Fibroblast of lung (primary cell): Measurements from ENCODE around the gene METTL25. TPM values are rescaled to one million over a fixed set of nuclear protein-coding genes. Genes with fewer than 3 reads are reported as not detected.

Source experiments
- DNase-seq, 2 donors: peaks; one replicate each; pipeline versions ENCODE4 v3.0.0 to v3.0.0-alpha.2; 2010; ENCODE audit warnings: low read depth in 2 of 2
- H2AFZ ChIP-seq: 2 replicates; pipeline ENCODE4 v1.5.1; 2012; ENCODE audit warnings: low read length, control low read depth, inconsistent platforms
- H3K27ac ChIP-seq: 2 replicates; pipeline ENCODE4 v1.5.1; 2011; ENCODE audit warnings: low read length, control low read depth; ENCODE audit not compliant: insufficient read depth
- H3K27me3 ChIP-seq: 2 replicates; pipeline ENCODE4 v1.5.1; 2011; ENCODE audit warnings: mild to moderate bottlenecking, low read length; ENCODE audit not compliant: control insufficient read depth, insufficient read depth
- H3K36me3 ChIP-seq: 2 replicates; pipeline ENCODE4 v1.5.1; 2011; ENCODE audit warnings: low read length; ENCODE audit not compliant: control insufficient read depth, insufficient read depth
- H3K4me1 ChIP-seq: 2 replicates; pipeline ENCODE4 v1.5.1; 2011; ENCODE audit warnings: low read length; ENCODE audit not compliant: control insufficient read depth, insufficient read depth; ENCODE audit errors: extremely low read depth
- H3K4me2 ChIP-seq: 2 replicates; pipeline ENCODE4 v1.5.1; 2011; ENCODE audit warnings: low read length, control low read depth; ENCODE audit not compliant: insufficient read depth; ENCODE audit errors: extremely low read depth
- H3K4me3 ChIP-seq, 4 experiments: fragments of 200-600 bp in 1 of 4; sonication (generic) in 1 of 4; replicated peaks in 1 of 4; 2 replicates each; pipeline ENCODE4 v1.5.1; 2011 to 2016; ENCODE audit warnings: low read length in 4 of 4, low read depth in 3 of 4, mild to moderate bottlenecking in 3 of 4, control low read depth in 2 of 4, inconsistent platforms in 1 of 4, mixed read lengths in 1 of 4; ENCODE audit not compliant: insufficient read depth in 1 of 4; ENCODE audit errors: control extremely low read depth in 1 of 4
- H3K79me2 ChIP-seq: 2 replicates; pipeline ENCODE4 v1.5.1; 2012; ENCODE audit warnings: mild to moderate bottlenecking, low read length, inconsistent platforms; ENCODE audit not compliant: control insufficient read depth, insufficient read depth
- H3K9ac ChIP-seq: 2 replicates; pipeline ENCODE4 v1.5.1; 2011; ENCODE audit warnings: mild to moderate bottlenecking, low read length, control low read depth; ENCODE audit not compliant: insufficient read depth
- H3K9me3 ChIP-seq: 2 replicates; pipeline ENCODE4 v1.5.1; 2012; ENCODE audit warnings: low read depth, low read length; ENCODE audit not compliant: control insufficient read depth, insufficient read depth
- H4K20me1 ChIP-seq: 2 replicates; pipeline ENCODE4 v1.5.1; 2011; ENCODE audit warnings: low read length; ENCODE audit not compliant: control insufficient read depth, insufficient read depth; ENCODE audit errors: extremely low read depth
- EZH2 ChIP-seq: IDR thresholded peaks from 2 replicates; pipeline ENCODE4 v1.5.1; 2012; ENCODE audit warnings: low read length, control low read depth, mild to moderate bottlenecking; ENCODE audit errors: missing control alignments
- polyA plus RNA-seq, 2 donors: library from polyadenylated mRNA; depleted of rRNA in 1 of 2; stranded (reverse) in 1 of 2; unstranded in 1 of 2; fragments of >200 nt; gene quantifications; 2 replicates each; pipeline ENCODE4 v1.2.1, GENCODE V29; 2011 to 2012; ENCODE audit warnings: missing spikeins in 1 of 2
- total RNA-seq: library from RNA; depleted of rRNA; stranded (reverse); fragments of >200 nt; gene quantifications from 2 replicates; pipeline ENCODE4 v1.2.1, GENCODE V29; 2014
- TF ChIP-seq, protein P1 (sequence below), 2 donors: IDR thresholded peaks in 1 of 2; conservative IDR thresholded peaks in 1 of 2; 1 replicate in 1 of 2; 2 replicates in 1 of 2; pipeline ENCODE4 v1.5.1; 2011 to 2012; ENCODE audit warnings: low read length in 2 of 2, control low read depth in 1 of 2, inconsistent platforms in 1 of 2, low read depth in 1 of 2, mild to moderate bottlenecking in 1 of 2

Gene METTL25
- total and polyA plus RNA-seq, 2 donors (not counting 1 experiment from before 2014, with no cell fraction given), result 4.2 to 6.9 TPM

DNA sequence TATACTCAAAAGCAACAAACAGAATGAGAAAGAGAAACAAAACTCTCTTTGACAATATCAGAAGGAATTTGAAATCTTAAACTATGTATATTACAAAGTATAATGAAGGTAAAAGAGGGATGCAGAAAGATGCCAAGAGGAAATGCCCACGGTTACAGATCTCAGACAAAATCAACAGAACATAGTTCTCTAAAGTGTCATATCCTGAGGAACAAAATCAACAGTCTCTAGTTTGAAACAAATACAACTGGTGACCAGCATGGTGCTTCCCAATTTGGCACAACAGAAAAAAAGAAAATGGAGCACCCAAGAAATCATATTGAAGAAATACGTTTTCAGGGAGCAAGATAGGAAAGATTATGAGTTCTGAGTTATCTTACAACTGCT, 116.5 kb downstream of the METTL25 start:
- Histone ChIP-seq H3K4me2 (no peak overlapping the region), H3K27me3 (no peaks in the 10 kb centered on the region), H4K20me1 (no peaks in the 10 kb centered on the region), H3K9ac (no peak overlapping the region), H2AFZ (no peak overlapping the region), H3K36me3 (no peaks in the 10 kb centered on the region), H3K27ac (no peak overlapping the region), H3K9me3 (no peaks in the 10 kb centered on the region), H3K4me3 (no peak overlapping the region), H3K4me1 (no peaks in the 10 kb centered on the region), H3K79me2 (no peaks in the 10 kb centered on the region)
- DNase-seq, result peak in 1 of 2 donors; percentile 39
- TF ChIP-seq, protein P1, sequence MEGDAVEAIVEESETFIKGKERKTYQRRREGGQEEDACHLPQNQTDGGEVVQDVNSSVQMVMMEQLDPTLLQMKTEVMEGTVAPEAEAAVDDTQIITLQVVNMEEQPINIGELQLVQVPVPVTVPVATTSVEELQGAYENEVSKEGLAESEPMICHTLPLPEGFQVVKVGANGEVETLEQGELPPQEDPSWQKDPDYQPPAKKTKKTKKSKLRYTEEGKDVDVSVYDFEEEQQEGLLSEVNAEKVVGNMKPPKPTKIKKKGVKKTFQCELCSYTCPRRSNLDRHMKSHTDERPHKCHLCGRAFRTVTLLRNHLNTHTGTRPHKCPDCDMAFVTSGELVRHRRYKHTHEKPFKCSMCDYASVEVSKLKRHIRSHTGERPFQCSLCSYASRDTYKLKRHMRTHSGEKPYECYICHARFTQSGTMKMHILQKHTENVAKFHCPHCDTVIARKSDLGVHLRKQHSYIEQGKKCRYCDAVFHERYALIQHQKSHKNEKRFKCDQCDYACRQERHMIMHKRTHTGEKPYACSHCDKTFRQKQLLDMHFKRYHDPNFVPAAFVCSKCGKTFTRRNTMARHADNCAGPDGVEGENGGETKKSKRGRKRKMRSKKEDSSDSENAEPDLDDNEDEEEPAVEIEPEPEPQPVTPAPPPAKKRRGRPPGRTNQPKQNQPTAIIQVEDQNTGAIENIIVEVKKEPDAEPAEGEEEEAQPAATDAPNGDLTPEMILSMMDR (conservative IDR thresholded peaks at IDR 0.05 in 1 of 2, IDR thresholded peaks at IDR 0.05 in 1 of 2; ENCODE audit: low read depth in 1 of 2, low read length in 2 of 2), result no peak
- no peak for TF ChIP-seq EZH2

DNA sequence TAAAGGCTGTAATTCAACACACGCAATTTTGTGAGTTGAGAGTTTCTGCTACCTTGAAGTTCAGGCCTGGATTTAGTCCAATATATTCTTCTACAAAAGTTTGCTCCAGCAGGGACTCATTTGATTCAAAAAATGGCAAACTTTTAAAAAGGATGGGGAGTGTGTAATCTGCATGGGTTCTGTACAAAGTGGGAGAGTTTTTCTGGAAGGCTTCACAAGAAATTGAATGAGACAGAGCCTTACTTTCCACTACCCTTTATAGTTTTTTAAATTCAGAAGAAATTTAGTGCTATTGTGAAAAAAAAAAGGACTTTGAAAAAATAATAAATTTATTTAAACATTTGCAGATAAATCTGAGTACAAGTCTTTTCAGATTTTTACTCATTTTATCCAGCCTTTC, 116.9 kb downstream of the METTL25 start:
- no peak overlapping the region for H3K4me2 ChIP-seq
- no peaks in the 10 kb centered on the region for H3K36me3 ChIP-seq
- H4K20me1 ChIP-seq, result no peaks in the 10 kb centered on the region
- TF ChIP-seq, protein P1 (conservative IDR thresholded peaks at IDR 0.05 in 1 of 2, IDR thresholded peaks at IDR 0.05 in 1 of 2; ENCODE audit: low read depth in 1 of 2, low read length in 2 of 2), result no peak
- TF ChIP-seq EZH2, result no peak
- H3K27me3 ChIP-seq, result no peaks in the 10 kb centered on the region
- no peak overlapping the region for H3K27ac ChIP-seq
- no peak overlapping the region for H2AFZ ChIP-seq
- H3K9ac ChIP-seq, result no peak overlapping the region
- H3K4me3 ChIP-seq, result no peak overlapping the region
- no peak for DNase-seq
- no peaks in the 10 kb centered on the region for H3K79me2 ChIP-seq
- H3K4me1 ChIP-seq, result no peaks in the 10 kb centered on the region
- no peaks in the 10 kb centered on the region for H3K9me3 ChIP-seq

DNA sequence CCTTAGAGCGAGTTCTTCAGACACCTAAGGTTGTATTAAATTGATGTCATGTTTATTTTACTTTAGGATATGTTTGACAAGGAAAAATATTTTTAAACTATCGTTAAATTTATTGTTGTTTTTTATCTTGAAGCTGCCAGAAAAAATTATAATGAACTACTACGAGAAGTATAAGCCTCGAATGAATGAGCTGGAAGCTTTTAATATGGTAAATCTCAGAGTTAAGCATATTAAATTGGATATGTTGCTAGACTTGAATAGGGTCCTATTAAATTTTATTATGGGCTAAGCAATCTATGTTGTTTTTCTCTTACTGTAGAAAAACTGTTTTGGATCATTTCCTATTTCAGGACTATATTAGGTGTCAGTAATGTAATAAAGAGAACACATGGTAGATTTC, 118.2 kb downstream of the METTL25 start:
- no peak for DNase-seq
- Histone ChIP-seq H3K4me3 (no peak overlapping the region), H4K20me1 (no peaks in the 10 kb centered on the region), H3K9ac (no peak overlapping the region), H3K27ac (no peak overlapping the region), H3K79me2 (no peaks in the 10 kb centered on the region), H2AFZ (no peak overlapping the region), H3K9me3 (no peaks in the 10 kb centered on the region), H3K4me1 (no peaks in the 10 kb centered on the region), H3K36me3 (no peaks in the 10 kb centered on the region), H3K27me3 (no peaks in the 10 kb centered on the region), H3K4me2 (no peak overlapping the region)
- no peak for TF ChIP-seq EZH2
- TF ChIP-seq, protein P1 (conservative IDR thresholded peaks at IDR 0.05 in 1 of 2, IDR thresholded peaks at IDR 0.05 in 1 of 2; ENCODE audit: low read depth in 1 of 2, low read length in 2 of 2), result no peak
